GM23338 (cell line): ENCODE results near the gene PUM2. TPM values are rescaled to one million over a fixed set of nuclear protein-coding genes. Genes with fewer than 3 reads are reported as not detected.

Source experiments
- ATAC-seq: fragments of 200-7000 bp; cut with Tn5 transposase; 3 replicates; pipeline ENCODE4 v1.9.1; 2020
- DNase-seq: peaks from one replicate; pipeline ENCODE4 v3.0.0-alpha.2; 2015; ENCODE audit warnings: low spot score
- H2AFZ ChIP-seq: fragments of 200-600 bp; sonication (generic); 2 replicates; pipeline ENCODE4 v1.8.0; 2016; ENCODE audit warnings: antibody characterized with exemption, mild to moderate bottlenecking, moderate library complexity
- H3F3A ChIP-seq: fragments of 200-600 bp; sonication (generic); replicated peaks from 2 replicates; pipeline ENCODE4 v1.8.0; 2017; ENCODE audit warnings: antibody characterized with exemption, mixed run types, low read depth
- H3K27ac ChIP-seq: fragments of 200-600 bp; sonication (generic); 2 replicates; pipeline ENCODE4 v1.6.1; 2016; ENCODE audit warnings: low read depth
- H3K27me3 ChIP-seq: fragments of 200-600 bp; sonication (generic); 2 replicates; pipeline ENCODE4 v1.8.0; 2016; ENCODE audit warnings: mild to moderate bottlenecking, mixed run types, moderate library complexity; ENCODE audit not compliant: insufficient read depth
- H3K36me3 ChIP-seq: fragments of 200-600 bp; sonication (generic); 2 replicates; pipeline ENCODE4 v1.8.0; 2016; ENCODE audit warnings: mild to moderate bottlenecking; ENCODE audit not compliant: insufficient read depth
- H3K4me1 ChIP-seq: fragments of 200-600 bp; sonication (generic); 2 replicates; pipeline ENCODE4 v1.8.0; 2016; ENCODE audit warnings: mild to moderate bottlenecking, moderate library complexity; ENCODE audit not compliant: insufficient read depth
- H3K4me2 ChIP-seq: fragments of 200-600 bp; sonication (generic); 2 replicates; pipeline ENCODE4 v1.7.1; 2017; ENCODE audit warnings: mixed run types
- H3K4me3 ChIP-seq: fragments of 200-600 bp; sonication (generic); 2 replicates; pipeline ENCODE4 v1.6.1; 2016; ENCODE audit warnings: mixed run types
- H3K79me2 ChIP-seq: fragments of 200-600 bp; sonication (generic); replicated peaks from 2 replicates; pipeline ENCODE4 v1.8.0; 2017; ENCODE audit warnings: mild to moderate bottlenecking; ENCODE audit not compliant: insufficient read depth
- H3K9me2 ChIP-seq: fragments of 200-600 bp; sonication (generic); 2 replicates; pipeline ENCODE4 v1.8.0; 2017; ENCODE audit not compliant: insufficient read depth
- H4K20me1 ChIP-seq: fragments of 200-600 bp; sonication (generic); replicated peaks from 2 replicates; pipeline ENCODE4 v1.8.0; 2017; ENCODE audit warnings: mild to moderate bottlenecking; ENCODE audit not compliant: insufficient read depth
- H3K27ac Mint-ChIP-seq: 2 replicates; pipeline ENCODE4 v1.8.0; 2020; ENCODE audit warnings: inconsistent platforms, mild to moderate bottlenecking, moderate library complexity, mixed read lengths
- H3K27me3 Mint-ChIP-seq: 3 replicates; pipeline ENCODE4 v1.8.0; 2022; ENCODE audit warnings: low read depth, mild to moderate bottlenecking, moderate library complexity, mixed read lengths, inconsistent platforms; ENCODE audit not compliant: insufficient read depth, poor library complexity
- H3K36me3 Mint-ChIP-seq: 3 replicates; pipeline ENCODE4 v1.8.0; 2021; ENCODE audit warnings: low read depth, mild to moderate bottlenecking, inconsistent platforms, moderate library complexity, mixed read lengths
- H3K4me1 Mint-ChIP-seq: 3 replicates; pipeline ENCODE4 v1.8.0; 2020; ENCODE audit warnings: mild to moderate bottlenecking, inconsistent platforms, mixed read lengths
- H3K4me3 Mint-ChIP-seq: 3 replicates; pipeline ENCODE4 v1.8.0; 2021; ENCODE audit warnings: moderate library complexity, mild to moderate bottlenecking, inconsistent platforms, mixed read lengths
- H3K9me3 Mint-ChIP-seq: 3 replicates; pipeline ENCODE4 v1.8.0; 2020; ENCODE audit warnings: moderate library complexity, mild to moderate bottlenecking, inconsistent platforms, mixed read lengths
- ETS1 ChIP-seq: IDR thresholded peaks from 2 replicates; pipeline ENCODE4 v1.6.1; 2016; ENCODE audit warnings: antibody characterized with exemption
- EZH2 ChIP-seq: fragments of 200-600 bp; sonication (generic); IDR thresholded peaks from one replicate; pipeline ENCODE4 v1.8.0; 2017; ENCODE audit warnings: antibody characterized with exemption, mild to moderate bottlenecking, low read depth; ENCODE audit not compliant: unreplicated experiment
- NANOG ChIP-seq: IDR thresholded peaks from 2 replicates; pipeline ENCODE4 v1.6.1; 2016; ENCODE audit warnings: antibody characterized with exemption, borderline replicate concordance
- POLR2AphosphoS5 ChIP-seq: IDR thresholded peaks from 2 replicates; pipeline ENCODE4 v1.6.1; 2016; ENCODE audit warnings: antibody characterized with exemption, low read depth
- ZNF331 ChIP-seq: fragments of 250-450 bp; sonication (Bioruptor Pico); IDR thresholded peaks from 2 replicates; pipeline ENCODE4 v1.5.0; 2020; ENCODE audit warnings: low read depth, mild to moderate bottlenecking, moderate library complexity
- polyA plus RNA-seq: library from polyadenylated mRNA; unstranded; fragments of >200 nt; fragmentation: Nextera tagmentation; extraction: Ambion mirVana; gene quantifications from 2 replicates; pipeline ENCODE4 v1.2.1, GENCODE V29; 2016
- total RNA-seq: library from RNA; depleted of rRNA; stranded (reverse); fragments of >200 nt; shearing (Covaris generic); gene quantifications from 2 replicates; pipeline ENCODE4 v1.2.3, GENCODE V29; 2014
- TF ChIP-seq, protein P1 (sequence below): fragments of 250-450 bp; sonication (Bioruptor Pico); IDR thresholded peaks from 2 replicates; pipeline ENCODE4 v1.5.0; 2020; ENCODE audit warnings: mild to moderate bottlenecking, moderate library complexity
- TF ChIP-seq, protein P2 (sequence below), 2 experiments: fragments of 200-600 bp in 1 of 2; sonication (generic) in 1 of 2; conservative IDR thresholded peaks; 2 replicates each; pipeline versions ENCODE4 v1.5.1 to v1.6.1; 2016 to 2017; ENCODE audit warnings: antibody characterized with exemption in 2 of 2, low read depth in 2 of 2, mild to moderate bottlenecking in 2 of 2, moderate library complexity in 1 of 2

Gene PUM2
- total and polyA plus RNA-seq, 2 experiments from 2014 or later = 29.9 to 94.1 TPM

GRCh38 chr2:20382965-20383810 is 32.5 kb upstream of the PUM2 start (continued):
- TF ChIP-seq EZH2 = no peak
- TF ChIP-seq POLR2AphosphoS5 = no peak
- no peak for TF ChIP-seq NANOG
- TF ChIP-seq ETS1 = no peak

DNA sequence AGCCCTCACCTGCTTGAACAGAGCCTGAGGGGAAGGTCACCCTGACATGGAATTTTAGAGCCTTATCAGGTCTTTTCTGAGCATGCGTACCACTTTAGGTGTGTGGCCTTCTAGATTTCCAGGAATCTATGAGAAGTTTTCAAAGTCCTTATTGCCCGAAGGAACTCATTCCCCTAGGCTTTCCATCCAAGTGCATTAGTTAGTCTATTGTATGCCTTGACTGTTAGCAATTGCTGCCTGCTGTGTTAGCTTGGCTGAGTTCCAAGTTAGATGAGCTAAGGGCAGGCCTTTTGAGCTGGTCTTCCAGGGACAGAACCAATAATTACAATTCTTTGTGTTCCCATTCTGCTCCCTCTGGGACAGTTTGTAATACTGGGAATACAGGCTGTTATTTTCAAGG is 30.8 kb upstream of the PUM2 start:
- no peak overlapping the region; the same call in 1 of the 2 replicates for H2AFZ ChIP-seq
- DNase-seq = no peak

DNA sequence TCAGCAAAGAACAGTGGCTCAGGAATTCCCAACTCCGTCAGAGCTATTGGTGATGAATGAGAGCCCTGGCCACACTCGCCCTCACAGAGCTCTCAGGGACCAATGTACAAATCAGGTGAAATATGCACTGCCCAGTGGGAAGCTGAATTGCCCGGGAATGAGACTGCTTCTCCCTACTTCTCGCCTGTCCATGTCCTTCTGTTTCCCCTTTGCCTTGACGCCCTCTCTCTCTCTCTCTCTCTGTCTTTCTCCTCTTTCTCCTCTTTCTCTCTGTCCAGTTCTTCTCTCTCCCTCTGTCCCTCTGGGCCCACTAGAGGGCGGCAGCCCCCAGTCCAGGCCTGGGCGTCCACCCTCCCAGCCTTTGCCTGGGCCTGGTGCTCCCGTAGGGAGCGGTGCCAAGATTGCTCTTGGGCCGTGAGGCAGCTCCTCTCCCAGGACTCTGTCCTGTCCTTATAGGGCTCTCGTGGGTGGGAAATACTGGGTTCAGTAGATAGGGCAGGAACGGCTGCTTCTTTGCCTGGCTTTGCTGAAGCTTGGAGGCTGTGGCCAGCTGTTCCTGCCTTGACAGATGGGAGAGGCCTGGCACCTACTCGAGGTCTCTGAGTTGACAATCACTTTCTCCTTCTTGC is 28.4 kb upstream of the PUM2 start:
- H3K27me3 Mint-ChIP-seq = no peaks in the 10 kb centered on the region
- Histone ChIP-seq H3K4me2 (no peak overlapping the region), H3K9me2 (no peaks in the 10 kb centered on the region), H3K4me1 (no peaks in the 10 kb centered on the region), H3K4me3 (no peak overlapping the region), H4K20me1 (no peaks in the 10 kb centered on the region), H2AFZ (peak overlapping the region; percentile 73; the same call in 1 of the 2 replicates), H3K27ac (no peak overlapping the region), H3K79me2 (no peaks in the 10 kb centered on the region), H3K27me3 (no peaks in the 10 kb centered on the region), H3K36me3 (no peaks in the 10 kb centered on the region), H3F3A (no peaks in the 10 kb centered on the region)
- no peaks in the 10 kb centered on the region for H3K9me3 Mint-ChIP-seq
- H3K4me3 Mint-ChIP-seq = no peak overlapping the region
- H3K4me1 Mint-ChIP-seq = peaks cover 12% of the 10 kb centered on the region; the same call in 2 of the 3 replicates
- no peaks in the 10 kb centered on the region for H3K36me3 Mint-ChIP-seq
- DNase-seq = peak; percentile 84
- ATAC-seq = peak; percentile 98
- no peak for TF ChIP-seq ZNF331
- TF ChIP-seq, protein P1, sequence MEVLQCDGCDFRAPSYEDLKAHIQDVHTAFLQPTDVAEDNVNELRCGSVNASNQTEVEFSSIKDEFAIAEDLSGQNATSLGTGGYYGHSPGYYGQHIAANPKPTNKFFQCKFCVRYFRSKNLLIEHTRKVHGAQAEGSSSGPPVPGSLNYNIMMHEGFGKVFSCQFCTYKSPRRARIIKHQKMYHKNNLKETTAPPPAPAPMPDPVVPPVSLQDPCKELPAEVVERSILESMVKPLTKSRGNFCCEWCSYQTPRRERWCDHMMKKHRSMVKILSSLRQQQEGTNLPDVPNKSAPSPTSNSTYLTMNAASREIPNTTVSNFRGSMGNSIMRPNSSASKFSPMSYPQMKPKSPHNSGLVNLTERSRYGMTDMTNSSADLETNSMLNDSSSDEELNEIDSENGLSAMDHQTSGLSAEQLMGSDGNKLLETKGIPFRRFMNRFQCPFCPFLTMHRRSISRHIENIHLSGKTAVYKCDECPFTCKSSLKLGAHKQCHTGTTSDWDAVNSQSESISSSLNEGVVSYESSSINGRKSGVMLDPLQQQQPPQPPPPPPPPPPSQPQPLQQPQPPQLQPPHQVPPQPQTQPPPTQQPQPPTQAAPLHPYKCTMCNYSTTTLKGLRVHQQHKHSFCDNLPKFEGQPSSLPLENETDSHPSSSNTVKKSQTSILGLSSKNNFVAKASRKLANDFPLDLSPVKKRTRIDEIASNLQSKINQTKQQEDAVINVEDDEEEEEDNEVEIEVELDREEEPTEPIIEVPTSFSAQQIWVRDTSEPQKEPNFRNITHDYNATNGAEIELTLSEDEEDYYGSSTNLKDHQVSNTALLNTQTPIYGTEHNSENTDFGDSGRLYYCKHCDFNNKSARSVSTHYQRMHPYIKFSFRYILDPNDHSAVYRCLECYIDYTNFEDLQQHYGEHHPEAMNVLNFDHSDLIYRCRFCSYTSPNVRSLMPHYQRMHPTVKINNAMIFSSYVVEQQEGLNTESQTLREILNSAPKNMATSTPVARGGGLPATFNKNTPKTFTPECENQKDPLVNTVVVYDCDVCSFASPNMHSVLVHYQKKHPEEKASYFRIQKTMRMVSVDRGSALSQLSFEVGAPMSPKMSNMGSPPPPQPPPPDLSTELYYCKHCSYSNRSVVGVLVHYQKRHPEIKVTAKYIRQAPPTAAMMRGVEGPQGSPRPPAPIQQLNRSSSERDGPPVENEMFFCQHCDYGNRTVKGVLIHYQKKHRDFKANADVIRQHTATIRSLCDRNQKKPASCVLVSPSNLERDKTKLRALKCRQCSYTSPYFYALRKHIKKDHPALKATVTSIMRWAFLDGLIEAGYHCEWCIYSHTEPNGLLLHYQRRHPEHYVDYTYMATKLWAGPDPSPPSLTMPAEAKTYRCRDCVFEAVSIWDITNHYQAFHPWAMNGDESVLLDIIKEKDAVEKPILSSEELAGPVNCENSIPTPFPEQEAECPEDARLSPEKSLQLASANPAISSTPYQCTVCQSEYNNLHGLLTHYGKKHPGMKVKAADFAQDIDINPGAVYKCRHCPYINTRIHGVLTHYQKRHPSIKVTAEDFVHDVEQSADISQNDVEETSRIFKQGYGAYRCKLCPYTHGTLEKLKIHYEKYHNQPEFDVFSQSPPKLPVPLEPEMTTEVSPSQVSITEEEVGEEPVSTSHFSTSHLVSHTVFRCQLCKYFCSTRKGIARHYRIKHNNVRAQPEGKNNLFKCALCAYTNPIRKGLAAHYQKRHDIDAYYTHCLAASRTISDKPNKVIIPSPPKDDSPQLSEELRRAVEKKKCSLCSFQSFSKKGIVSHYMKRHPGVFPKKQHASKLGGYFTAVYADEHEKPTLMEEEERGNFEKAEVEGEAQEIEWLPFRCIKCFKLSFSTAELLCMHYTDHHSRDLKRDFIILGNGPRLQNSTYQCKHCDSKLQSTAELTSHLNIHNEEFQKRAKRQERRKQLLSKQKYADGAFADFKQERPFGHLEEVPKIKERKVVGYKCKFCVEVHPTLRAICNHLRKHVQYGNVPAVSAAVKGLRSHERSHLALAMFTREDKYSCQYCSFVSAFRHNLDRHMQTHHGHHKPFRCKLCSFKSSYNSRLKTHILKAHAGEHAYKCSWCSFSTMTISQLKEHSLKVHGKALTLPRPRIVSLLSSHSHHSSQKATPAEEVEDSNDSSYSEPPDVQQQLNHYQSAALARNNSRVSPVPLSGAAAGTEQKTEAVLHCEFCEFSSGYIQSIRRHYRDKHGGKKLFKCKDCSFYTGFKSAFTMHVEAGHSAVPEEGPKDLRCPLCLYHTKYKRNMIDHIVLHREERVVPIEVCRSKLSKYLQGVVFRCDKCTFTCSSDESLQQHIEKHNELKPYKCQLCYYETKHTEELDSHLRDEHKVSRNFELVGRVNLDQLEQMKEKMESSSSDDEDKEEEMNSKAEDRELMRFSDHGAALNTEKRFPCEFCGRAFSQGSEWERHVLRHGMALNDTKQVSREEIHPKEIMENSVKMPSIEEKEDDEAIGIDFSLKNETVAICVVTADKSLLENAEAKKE (CRISPR knock-in tag) = peak; percentile 55; the same call in 1 of the 2 replicates
- TF ChIP-seq, protein P2, sequence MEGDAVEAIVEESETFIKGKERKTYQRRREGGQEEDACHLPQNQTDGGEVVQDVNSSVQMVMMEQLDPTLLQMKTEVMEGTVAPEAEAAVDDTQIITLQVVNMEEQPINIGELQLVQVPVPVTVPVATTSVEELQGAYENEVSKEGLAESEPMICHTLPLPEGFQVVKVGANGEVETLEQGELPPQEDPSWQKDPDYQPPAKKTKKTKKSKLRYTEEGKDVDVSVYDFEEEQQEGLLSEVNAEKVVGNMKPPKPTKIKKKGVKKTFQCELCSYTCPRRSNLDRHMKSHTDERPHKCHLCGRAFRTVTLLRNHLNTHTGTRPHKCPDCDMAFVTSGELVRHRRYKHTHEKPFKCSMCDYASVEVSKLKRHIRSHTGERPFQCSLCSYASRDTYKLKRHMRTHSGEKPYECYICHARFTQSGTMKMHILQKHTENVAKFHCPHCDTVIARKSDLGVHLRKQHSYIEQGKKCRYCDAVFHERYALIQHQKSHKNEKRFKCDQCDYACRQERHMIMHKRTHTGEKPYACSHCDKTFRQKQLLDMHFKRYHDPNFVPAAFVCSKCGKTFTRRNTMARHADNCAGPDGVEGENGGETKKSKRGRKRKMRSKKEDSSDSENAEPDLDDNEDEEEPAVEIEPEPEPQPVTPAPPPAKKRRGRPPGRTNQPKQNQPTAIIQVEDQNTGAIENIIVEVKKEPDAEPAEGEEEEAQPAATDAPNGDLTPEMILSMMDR (conservative IDR thresholded peaks at IDR 0.05; ENCODE audit: low read depth in 2 of 2) = peak; percentile 84 to 91
- no peak overlapping the region for H3K27ac Mint-ChIP-seq

More for the DNA sequence above, 30.8 kb upstream of the PUM2 start:
- H3K27me3 Mint-ChIP-seq = no peaks in the 10 kb centered on the region
- ATAC-seq = peak; percentile 42
- peaks cover 12% of the 10 kb centered on the region; the same call in 2 of the 3 replicates for H3K4me1 Mint-ChIP-seq
- Histone ChIP-seq H3K36me3 (no peaks in the 10 kb centered on the region), H3K27me3 (no peaks in the 10 kb centered on the region), H3F3A (no peaks in the 10 kb centered on the region), H3K4me2 (no peak overlapping the region), H3K79me2 (no peaks in the 10 kb centered on the region), H3K27ac (no peak overlapping the region), H3K9me2 (no peaks in the 10 kb centered on the region), H3K4me1 (no peaks in the 10 kb centered on the region), H4K20me1 (no peaks in the 10 kb centered on the region), H3K4me3 (no peak overlapping the region)
- no peaks in the 10 kb centered on the region for H3K36me3 Mint-ChIP-seq
- no peak overlapping the region for H3K4me3 Mint-ChIP-seq
- TF ChIP-seq EZH2 = no peak
- no peak overlapping the region for H3K27ac Mint-ChIP-seq
- H3K9me3 Mint-ChIP-seq = no peaks in the 10 kb centered on the region
